IPS-11a (cell line): ENCODE data around the gene EHD3.

Source experiments
- H3K4me3 ChIP-seq: one replicate; pipeline ENCODE4 v1.5.1; 2013; ENCODE audit warnings: low read depth, low read length, control low read depth

The EHD3 gene

DNA sequence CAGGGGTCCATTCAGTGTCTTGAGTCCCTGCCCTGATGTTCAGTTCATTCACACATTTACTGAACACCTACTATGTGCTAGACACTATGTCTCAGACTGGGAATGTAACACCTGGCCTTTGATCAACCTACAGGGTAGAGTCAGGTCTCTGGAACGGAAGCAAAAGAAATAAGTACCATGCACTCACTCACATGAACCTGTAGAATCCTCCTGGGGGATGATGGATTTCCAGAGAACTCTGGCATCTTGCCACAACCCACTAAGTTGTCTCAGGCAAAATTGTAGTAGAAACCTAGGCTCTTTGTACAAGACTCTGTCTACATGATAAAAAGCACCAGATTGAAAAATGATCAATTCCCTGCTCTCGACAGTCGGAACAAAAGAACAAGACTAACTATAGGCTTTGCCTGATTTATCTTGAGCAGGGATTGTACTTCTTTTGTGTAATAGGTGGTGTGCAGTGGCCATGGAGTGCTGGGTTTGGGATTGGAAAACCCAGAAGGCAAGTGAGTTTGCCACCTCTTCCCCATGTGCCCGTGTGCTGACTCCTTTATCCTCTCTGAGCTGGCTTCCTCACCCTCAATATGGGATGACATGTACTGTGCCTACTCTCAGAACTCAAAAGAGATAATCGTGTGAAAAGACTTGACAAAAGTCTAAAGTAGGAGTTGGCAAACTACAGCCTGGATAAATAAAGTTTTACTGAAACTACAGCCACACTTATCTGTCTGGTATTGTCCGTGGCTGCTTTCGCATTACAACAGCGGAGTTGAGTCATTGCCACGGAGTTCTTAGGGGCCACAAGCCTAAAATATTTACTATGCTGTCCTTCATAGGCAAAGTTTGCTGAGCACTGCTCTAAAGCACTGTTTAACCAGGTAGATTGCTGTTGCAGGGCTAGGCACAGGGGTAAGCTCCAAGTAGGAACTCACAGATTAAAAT, 21.0 kb upstream of the EHD3 start:
- H3K4me3 ChIP-seq, result no peak overlapping the region

DNA sequence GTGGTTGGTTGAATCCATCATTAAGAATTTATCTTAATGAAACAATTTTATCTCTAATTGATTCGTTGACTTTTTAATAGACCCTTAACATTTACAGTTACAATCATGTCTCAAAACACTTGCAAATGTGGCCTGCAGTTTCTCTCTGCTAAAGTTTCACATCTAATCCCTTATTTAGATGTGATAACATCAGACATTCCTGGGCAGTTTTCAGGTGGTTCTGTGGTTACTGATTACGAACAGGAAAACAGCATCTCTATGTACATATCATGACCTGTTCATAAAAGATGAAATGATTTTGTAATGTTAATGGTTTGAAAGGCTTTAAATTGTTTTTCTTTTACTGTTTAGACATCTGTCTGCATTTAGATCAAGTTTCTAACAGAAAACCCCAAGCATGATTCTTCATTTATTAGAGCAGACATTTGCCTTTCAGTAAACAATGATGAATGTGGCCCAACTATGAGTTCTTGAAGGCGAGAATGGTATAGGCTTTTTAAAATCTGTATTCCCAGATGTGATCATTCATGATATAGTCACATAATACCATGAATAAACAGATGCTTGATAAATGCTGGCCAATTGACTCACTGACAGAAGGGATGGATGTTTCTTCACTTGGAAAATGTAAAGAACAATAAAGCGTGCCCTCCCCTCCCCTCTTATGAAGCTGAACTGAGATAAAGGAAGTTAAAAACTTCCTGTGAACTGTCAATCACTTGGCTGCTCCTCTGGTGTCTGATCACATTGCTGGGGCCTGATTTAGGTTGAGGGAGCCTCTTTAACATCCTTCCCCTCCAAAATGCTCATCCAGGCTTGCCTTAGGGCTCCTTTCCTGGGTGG, 20.1 kb upstream of the EHD3 start:
- no peak overlapping the region for H3K4me3 ChIP-seq

DNA sequence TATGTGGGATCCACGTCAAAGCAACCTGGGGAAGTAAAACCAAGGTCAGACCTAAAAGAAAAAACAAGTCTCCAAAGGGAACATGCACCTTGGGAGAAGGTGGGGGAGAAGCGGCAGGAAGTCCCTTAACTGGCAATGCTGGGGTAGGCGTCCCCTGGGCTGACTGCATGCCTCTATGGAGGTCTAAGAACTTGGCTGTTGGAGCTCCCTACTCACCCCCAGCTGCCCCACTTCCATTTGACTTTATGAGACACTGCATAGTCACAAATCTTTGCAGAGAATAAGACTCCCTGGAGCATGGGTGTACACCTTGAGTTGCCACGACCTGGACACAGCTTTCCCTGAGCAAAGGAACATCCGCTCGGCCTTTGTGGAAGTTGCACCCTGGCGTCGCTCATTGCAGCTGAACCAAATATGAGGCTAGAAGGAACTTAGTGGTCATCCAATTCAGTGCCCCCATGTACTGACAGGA, 19.5 kb upstream of the EHD3 start:
- no peak overlapping the region for H3K4me3 ChIP-seq

DNA sequence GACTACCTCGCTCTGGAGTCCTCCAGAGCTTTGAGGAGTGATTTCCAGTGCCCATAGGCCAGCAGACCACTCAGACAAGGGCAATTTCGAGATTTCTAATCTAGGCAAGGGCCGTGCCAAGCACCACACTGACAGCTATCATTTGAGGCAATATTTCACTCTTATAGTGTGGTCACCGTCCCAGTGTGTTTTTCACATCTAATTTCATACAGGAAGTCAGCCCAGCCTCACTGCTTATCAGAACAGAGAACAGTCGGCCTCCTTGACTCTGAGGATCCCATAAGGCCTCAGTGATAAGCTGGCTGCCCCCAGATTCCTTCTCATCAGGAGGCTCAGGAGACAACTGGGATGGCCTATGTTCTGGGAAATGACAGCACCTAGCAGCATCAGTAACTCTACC, 17.2 kb upstream of the EHD3 start:
- no peak overlapping the region for H3K4me3 ChIP-seq

DNA sequence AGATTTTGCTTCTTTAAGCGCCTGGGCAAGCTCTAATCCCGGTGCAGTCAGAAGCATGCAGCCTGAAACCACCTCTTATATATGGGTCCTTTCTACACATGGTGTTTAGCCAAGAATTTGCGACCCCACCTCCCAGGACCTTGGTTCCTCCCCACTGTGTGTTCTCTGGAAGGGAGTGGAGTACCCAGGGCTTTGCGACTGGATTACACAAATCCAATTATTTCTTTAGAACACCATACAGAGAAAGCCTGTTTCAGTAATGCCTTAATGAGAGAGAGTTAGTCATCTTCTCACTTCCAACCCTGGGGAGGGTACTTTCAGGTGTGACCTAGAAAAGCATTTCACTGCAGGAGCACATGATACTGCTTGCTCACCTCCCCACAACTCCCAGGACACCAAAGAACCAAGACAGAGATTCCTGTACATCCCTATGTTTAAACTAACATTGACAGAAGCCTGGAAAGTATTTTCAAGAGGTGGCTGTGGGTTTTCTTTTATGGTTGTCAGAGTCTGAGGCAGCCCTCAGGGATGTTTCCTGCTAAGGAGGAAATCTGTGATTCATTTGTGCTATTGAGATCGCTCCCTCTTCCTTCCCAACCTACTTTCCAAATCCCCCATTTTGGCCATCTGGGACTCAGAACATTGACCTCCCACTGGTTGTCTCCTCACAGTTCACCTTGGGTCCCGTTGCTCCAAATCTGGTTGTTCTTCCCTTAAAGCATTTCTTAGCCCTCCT, 16.3 kb upstream of the EHD3 start, which contains the start of gene CAPN14:
Gene CAPN14 (minus strand): TSS at position 51 of the 736 bp plus-strand sequence. CDS start 12,068 bp downstream, outside the sequence.
- no peak within 1 kb of the TSS for H3K4me3 ChIP-seq

DNA sequence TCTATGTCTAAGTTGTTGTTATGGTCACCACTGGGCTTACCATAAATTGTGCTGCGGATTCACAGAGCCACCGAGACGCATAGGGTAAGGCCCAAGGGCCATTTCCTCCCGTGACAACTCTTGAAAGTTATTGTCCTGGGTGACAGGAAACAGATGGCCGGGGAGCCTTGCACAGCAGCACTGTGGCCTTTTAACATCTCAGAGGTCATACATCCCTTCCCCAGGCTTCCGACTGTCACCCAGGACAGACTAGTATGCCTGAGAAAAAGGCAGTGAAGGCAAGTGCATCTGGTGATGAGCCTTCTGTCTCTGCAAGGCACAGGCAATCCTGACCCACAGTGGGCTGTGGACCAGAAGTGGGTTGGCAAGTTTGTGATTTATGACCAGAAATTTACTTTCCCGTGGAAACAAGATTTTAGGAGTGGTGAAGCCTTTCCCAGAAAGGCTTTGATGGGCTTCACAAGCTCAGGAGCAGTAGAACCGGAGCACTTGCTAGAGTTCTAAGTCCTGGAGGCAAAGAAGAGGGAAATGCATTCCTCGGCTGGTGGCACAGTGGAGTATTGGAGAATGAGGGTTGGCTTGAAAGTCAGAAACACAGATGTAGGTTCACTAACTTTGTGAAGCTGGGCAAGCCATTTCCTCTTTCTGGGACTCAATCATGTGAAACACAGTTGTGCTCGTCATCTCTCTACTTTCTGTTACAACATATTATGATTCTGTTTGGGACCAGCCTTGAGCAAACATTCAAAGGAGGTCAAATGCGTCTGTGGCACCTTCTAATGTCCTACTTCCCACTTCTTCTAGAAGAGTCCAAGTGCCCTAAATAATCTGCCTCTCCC, 14.6 kb upstream of the EHD3 start:
- H3K4me3 ChIP-seq, result no peak overlapping the region

DNA sequence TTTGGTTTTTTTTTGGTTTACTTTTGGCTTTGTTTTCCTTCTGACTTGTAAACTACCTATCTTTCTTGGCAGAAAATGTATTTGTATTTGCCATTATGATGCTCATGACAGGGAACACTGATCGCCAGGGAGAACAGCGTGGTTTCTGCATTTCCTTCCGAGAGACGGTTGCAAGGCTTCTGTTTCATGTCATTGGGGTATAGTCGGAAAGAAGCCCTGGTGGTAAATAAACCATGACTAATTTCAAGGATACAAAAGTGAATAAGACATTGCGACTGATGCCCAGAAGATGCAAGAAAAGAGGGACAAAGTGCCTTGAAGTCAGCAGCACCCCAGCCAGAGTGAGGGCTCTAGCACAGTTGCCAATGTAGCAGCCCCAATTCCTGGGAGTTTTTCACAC, 12.4 kb upstream of the EHD3 start:
- no peak overlapping the region for H3K4me3 ChIP-seq

DNA sequence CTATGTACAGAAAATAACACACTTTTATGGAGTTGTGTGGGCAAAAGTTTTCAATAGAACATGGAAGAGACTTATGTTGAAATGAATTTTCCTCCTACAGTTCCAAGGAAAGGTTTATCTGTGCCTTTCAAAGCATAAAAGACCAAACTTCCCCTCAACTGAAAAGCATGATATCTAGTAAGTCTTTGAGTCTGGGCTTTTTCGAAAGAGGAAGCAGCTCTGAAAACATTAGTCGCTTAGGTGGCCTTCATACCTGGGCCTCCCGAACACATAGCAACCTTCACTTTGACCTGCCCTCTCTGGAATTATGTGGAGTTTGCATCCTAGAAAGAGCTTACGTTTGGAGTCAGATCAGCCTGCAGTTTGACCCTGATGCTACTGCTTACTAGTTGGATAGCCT, 11.9 kb upstream of the EHD3 start:
- H3K4me3 ChIP-seq, result no peak overlapping the region

DNA sequence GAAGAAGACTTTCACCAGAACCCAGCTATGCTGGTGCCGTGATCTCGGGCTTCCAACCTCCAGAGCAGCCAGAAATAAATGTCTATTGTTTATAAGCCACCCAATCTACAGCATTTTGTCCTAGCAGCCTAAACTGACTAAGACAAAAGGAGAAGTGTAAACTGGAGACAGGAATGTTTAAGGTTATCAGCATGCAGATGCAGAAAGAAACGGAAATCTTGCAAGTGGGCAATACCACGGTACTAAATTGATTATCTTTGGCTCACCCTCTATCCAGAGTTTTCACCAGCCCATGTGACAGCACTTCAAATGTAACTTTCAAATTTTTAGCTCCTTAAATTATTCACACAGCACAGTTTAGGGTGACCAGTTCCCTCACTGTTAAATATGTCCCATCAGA, 10.9 kb upstream of the EHD3 start:
- H3K4me3 ChIP-seq, result no peak overlapping the region

DNA sequence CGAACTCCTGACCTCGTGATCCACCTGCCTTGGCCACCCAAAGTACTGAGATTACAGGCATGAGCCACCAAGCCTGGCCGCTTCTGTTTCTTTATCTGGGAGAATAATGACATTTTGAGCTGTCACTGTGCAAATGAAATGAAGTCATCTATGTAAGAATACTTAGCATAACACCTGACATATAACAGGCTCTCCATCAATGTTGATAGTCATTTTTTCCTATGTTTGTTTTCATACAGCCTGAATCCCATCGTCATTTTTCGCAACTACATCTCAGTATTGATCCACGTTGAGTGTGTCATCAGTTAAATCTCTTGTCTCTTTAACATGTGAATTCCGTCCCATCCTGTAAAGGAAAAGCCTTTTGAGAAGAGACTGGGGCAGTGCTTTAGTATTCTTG, 10.2 kb upstream of the EHD3 start:
- H3K4me3 ChIP-seq, result no peak overlapping the region

DNA sequence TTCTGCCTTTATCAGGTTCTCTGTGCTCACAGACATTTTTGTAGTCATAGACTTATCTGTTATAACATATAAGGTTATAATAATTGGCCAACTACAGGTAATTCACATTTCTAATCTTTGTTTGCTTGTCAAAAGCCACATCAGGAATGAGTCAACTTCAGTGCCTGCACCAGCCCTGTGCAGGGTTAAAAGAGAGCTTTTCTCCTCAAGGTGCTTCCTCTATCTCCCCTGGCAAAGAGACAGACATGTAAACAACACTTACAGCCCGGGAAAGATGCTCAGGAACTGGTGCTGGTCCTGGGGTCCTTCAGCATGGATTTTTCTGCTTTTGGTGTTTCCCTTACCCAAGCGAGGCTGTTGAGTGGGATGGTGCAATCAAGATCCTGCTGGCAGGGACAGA, 7.7 kb upstream of the EHD3 start:
- H3K4me3 ChIP-seq, result no peak overlapping the region

DNA sequence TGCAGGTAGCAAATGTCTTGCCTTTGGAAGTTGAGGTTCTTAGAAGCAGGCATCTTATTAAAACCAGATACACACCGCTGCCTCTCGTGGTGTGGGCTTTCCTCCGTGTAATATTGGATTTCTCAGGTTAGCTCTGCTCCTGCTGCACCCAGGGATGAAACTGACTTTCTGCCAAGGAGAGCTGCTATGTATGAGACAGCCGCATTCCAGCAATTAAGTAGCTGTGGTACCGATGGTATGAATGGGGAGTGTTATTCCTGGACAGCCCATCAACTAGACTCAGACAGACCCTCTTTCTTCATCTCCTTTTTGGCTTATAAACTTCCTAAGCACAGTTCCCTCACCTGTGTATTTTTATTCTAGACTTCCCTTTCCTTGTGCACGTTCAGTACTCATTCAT, 6.8 kb upstream of the EHD3 start:
- H3K4me3 ChIP-seq, result no peak overlapping the region

DNA sequence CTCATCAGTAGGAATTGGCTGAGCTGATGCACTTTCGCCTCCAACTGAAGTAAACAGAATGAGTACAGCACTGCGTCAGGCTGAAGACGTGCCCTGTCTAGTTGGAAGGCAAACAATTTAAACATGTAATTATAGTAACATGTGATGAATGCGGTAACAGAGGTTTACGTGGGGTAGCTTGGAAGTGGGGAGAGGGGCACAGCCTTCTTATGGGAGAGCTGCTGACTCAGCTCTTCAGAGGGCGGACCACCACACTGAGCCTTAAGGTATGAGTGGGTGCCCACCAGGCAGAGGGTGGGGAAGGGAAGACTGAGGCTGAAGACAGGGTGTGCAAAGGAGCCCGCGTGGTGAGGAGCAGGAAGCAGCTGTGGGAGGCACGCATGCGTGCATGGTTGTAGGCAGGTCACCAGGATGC, 6.2 kb upstream of the EHD3 start:
- H3K4me3 ChIP-seq, result no peak overlapping the region

DNA sequence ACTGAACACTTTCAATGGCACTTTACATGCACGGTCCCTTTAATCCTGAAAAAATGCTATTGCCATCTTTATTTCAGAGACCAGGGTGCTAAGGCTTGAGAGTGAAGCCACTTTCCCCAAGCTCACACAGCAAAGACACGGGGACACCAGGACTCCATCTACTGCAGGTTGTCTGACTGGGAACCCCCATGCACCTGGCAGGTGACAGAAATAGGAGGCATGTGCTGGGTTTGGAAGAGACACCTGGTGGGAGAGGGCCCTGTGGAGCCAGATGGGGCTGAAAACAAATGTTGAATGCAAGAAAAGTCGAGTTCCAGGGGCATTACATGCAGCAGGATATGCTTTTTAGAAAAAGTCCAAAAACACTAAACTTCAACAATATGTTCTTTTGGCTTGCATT, 5.2 kb upstream of the EHD3 start:
- no peak overlapping the region for H3K4me3 ChIP-seq

DNA sequence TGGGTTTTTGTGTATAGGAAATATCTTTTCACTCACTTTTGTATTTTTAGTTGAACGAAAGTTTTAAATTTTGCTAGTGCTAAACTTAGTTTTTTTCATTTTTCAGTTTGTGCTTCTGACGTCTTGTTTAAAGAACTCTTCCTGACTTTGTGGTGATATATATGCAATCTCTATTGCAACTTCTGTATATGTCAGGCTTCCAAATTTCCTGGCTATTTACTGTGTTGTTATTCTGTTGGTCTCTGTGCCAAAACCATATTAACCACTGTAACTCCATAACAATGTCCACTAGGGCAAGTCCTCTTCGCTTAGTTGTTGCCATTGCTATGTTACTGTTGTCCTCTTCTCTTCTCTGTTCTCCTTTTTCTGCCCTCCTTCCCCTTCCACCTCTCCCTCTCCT, 3.2 kb upstream of the EHD3 start:
- no peak overlapping the region for H3K4me3 ChIP-seq

DNA sequence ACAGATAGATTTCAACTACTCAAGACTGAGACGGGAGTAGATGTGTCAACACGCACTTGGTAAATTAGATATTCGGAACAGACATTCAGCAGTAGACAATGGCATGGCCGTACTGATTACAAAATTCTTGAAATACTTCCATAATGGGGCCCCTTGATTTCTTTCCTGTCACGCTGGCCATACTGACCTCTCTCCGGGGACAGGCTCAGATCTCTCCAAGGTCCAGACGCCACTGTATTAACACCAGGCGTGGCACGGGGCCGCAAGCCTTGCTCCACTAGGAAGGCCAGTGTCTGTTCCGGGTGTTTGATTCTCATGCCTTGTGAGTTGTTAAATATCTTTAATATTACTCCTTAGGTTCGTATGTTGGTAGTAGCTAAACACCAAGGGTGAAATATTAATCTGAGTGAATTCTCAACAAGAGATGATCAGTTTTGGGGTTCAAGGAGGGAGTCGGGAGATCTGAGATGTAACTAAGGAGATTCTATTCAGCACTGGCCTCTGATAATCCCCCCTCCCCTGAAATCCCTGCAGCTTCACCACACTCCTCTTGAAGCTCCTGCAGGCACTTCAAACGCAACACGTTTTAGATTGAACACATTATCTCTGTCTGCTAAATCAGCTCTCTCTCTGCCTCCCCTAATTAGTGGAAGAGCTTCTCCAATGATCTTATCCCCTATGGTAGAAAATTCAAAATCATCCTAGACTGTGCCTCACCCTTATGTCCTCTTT, 2.2 kb upstream of the EHD3 start:
- no peak overlapping the region for H3K4me3 ChIP-seq

DNA sequence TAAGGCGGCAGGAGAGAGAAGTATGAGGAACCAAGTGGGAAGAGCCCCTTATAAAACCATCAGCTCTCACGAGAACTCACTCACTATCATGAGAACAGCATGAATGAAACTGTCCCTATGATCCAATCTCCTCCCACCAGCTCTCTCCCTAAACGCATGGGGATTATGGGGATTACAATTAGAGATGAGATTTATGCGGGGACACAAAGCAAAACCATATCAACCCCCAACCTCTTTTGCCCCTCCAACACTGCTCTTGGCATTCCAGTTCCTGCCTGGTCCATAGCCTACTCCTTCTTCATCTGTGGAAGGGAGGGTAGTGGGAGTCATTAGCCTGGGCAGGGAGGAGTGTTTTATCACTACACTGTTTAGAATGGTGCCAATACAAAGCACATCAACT, 1.4 kb upstream of the EHD3 start:
- no peak overlapping the region for H3K4me3 ChIP-seq

DNA sequence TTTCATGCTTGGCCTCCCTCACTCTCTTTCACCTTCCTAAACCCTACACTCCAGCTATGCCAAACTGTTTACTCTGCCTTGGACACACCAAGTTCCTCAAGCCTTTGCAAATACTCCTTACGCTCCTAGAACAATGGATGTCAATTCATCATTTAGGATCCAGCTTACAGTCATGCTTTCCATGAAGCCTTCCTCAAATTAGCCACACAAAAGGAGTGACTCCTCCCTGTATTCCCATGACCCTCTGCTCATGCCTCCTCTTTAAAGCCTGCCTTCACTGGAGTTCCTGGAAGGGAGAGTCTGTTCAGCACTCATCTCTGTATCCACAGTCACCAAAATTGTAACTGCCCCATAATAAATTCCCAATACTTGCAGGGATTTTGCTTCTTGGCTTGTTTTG, 721 bp upstream of the EHD3 start:
- no peak overlapping the region for H3K4me3 ChIP-seq

DNA sequence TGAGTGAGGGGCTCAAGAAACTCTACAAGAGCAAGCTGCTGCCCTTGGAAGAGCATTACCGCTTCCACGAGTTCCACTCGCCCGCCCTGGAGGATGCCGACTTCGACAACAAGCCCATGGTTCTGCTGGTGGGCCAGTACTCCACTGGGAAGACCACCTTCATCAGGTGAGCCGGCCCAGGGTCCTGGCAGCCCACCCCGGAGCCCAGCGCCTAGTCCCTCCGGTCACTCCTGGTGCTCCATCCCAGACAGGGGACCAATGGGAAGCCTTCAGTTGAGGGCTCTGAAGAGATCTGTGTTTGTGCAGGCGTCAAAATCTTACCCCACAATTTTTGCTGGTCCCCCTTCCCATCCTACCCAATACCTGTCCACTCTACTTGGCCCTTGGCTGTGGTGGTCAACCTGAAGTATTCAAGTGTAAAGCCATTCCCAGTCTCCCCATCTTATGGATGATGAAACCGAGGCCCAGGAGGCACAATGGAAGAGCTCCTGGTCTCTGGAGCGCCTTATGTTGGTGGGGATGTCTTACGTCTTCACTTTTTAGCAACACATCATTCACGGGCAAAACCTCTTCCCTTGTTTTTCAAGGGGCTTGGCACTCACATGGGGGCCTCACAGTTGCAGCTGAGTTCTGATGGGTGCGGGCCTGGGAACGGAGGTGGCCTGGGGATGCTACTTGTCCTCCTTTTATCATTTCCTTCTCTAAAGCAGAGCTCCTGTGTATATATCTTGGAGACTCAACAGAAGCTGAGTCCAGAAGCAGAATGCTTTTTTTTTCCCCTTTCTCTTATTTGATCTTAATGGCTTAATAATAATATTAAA, 941 bp downstream of the EHD3 start:
- peak overlapping the region; percentile 66 for H3K4me3 ChIP-seq
